Right lobe of liver (tissue), 4 donors: Measurements from ENCODE around the gene APOA4.

Source experiments
- CTCF ChIP-seq, 4 donors: fragments of 200-600 bp in 3 of 4; fragments of 450-650 bp in 1 of 4; IDR thresholded peaks; one replicate each; pipeline versions ENCODE4 v1.5.1 to v1.8.0; 2016 to 2022; ENCODE audit warnings: antibody characterized with exemption in 4 of 4, mild to moderate bottlenecking in 2 of 4
- POLR2A ChIP-seq: fragments of 450-650 bp; IDR thresholded peaks from one replicate; pipeline ENCODE4 v1.6.1; 2017; ENCODE audit warnings: antibody characterized with exemption, mild to moderate bottlenecking
- donor health status: DM: no; HTN: no; CAD: no.
- donor health status: DM: no; HTN: no; CAD: no.
- donor health status: DM: no; HTN: yes; CAD: no.

GRCh38 chr11:116811194-116811593 lies 11.9 kb downstream of the APOA4 start:
- TF ChIP-seq CTCF (IDR thresholded peaks at IDR 0.05) = no peak
- no peak for TF ChIP-seq POLR2A
